Activated CD8-positive, alpha-beta memory T cell treated with anti-CD3 and anti-CD28 coated beads for 48 hours (primary cell): ENCODE measurements around the gene F11R.
"Not testable (repeated sequence)": the region's sequence is repeated elsewhere in the genome, so short reads cannot be mapped to it uniquely, and the experiment has no call there.

Source experiments
- DNase-seq, 3 experiments: peaks; one replicate each; pipeline ENCODE4 v3.0.0-alpha.2; 2020; ENCODE audit warnings: low read depth in 2 of 3, low spot score in 2 of 3

The F11R gene

GRCh38 chr1:161044908-161045735 is 24.2 kb upstream of the F11R start:
- DNase-seq = peak in 1 of 3 experiments; percentile 36

GRCh38 chr1:161044535-161044907 is 23.6 kb upstream of the F11R start:
- no peak for DNase-seq

- DNase-seq = no peak
These were observed 18.6 kb upstream of the F11R start for GRCh38 chr1:161039546-161039945.

GRCh38 chr1:161039154-161039545 is 18.2 kb upstream of the F11R start:
- no peak for DNase-seq

GRCh38 chr1:161038523-161039153 is 17.7 kb upstream of the F11R start, which contains the start of gene TSTD1:
Gene TSTD1, minus strand, starts transcription at chr1:161038964. Its CDS starts 75 bp downstream, at chr1:161038889.
- peak; percentile 61 to 74 (median 70) for DNase-seq

GRCh38 chr1:161037661-161038522 is 16.9 kb upstream of the F11R start:
- no peak for DNase-seq

- DNase-seq = no peak
These were observed 12.8 kb upstream of the F11R start for GRCh38 chr1:161033751-161034150.

- no peak for DNase-seq
These were observed 11.5 kb upstream of the F11R start for GRCh38 chr1:161032409-161032808.

- no peak for DNase-seq
These were observed 10.9 kb upstream of the F11R start for GRCh38 chr1:161031874-161032273.

GRCh38 chr1:161029466-161029865 is 8.5 kb upstream of the F11R start:
- not testable (repeated sequence) for DNase-seq

- not testable (repeated sequence) for DNase-seq
These were observed 6.0 kb upstream of the F11R start for GRCh38 chr1:161026954-161027353.

GRCh38 chr1:161022432-161022831 is 1.5 kb upstream of the F11R start:
- DNase-seq = not testable (repeated sequence)

GRCh38 chr1:161021970-161022353 is 1.0 kb upstream of the F11R start:
- DNase-seq = no peak

- peak; percentile 64 to 69 (median 65) for DNase-seq
These were observed 415 bp upstream of the F11R start for GRCh38 chr1:161021165-161021969.

GRCh38 chr1:161019751-161020495 is 1.0 kb downstream of the F11R start:
- DNase-seq = no peak

- not testable (repeated sequence) for DNase-seq
These were observed 1.8 kb downstream of the F11R start for GRCh38 chr1:161019111-161019660.

GRCh38 chr1:161018631-161018930 is 2.4 kb downstream of the F11R start:
- DNase-seq = no peak

- no peak for DNase-seq
These were observed 3.0 kb downstream of the F11R start for GRCh38 chr1:161017756-161018630.

GRCh38 chr1:161017181-161017580 is 3.8 kb downstream of the F11R start:
- DNase-seq = not testable (repeated sequence)
